Fibroblast of the aortic adventitia (primary cell): Measurements from ENCODE around the gene CDK1. TPM values are rescaled to one million over a fixed set of nuclear protein-coding genes. Genes with fewer than 3 reads are reported as not detected.

ENCODE experiments used
- DNase-seq: peaks from one replicate; pipeline ENCODE4 v3.0.0-alpha.2; 2010; ENCODE audit warnings: low read depth
- H3K4me3 ChIP-seq: 2 replicates; pipeline ENCODE4 v1.5.1; 2011; ENCODE audit warnings: low read depth, mild to moderate bottlenecking, control low read depth, low read length, moderate library complexity
- CTCF ChIP-seq: IDR thresholded peaks from 2 replicates; pipeline ENCODE4 v1.5.1; 2011; ENCODE audit warnings: mild to moderate bottlenecking, low read length, control low read depth, inconsistent platforms; ENCODE audit not compliant: insufficient read depth
- total RNA-seq: library from RNA; depleted of rRNA; stranded (reverse); fragments of >200 nt; gene quantifications from 2 replicates; pipeline ENCODE4 v1.2.3, GENCODE V29; 2012; ENCODE audit warnings: low replicate concordance

Gene CDK1
- total RNA-seq, 1 donor = 82.9 TPM

DNA sequence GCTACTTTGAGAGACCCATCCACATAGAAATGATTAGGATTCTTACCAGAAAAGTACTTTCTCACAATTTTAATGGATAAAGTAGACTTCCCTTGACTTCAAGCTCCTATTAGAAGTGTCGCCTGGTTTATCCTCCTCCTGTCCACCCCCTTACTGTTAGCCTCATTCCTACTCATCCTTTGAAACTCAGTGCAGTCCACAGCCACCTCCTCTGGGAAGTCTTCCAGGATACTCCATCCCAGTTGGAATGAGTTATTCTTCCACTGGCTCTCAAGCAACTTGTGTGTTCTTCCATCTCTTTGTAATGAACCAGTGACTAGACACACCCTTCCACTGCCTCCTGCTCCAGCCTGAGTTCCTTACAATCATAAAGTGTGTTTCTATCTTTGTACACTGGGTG is 25.1 kb upstream of the CDK1 start:
- no peak for TF ChIP-seq CTCF

GRCh38 chr10:60753817-60754216 is 24.5 kb upstream of the CDK1 start:
- no peak overlapping the region for H3K4me3 ChIP-seq
- DNase-seq = no peak
- TF ChIP-seq CTCF = no peak

More for the DNA sequence above, 25.1 kb upstream of the CDK1 start:
- DNase-seq = no peak
- H3K4me3 ChIP-seq = no peak overlapping the region

- no peak overlapping the region for H3K4me3 ChIP-seq
- no peak for DNase-seq
- no peak for TF ChIP-seq CTCF
These were observed 20.8 kb upstream of the CDK1 start for GRCh38 chr10:60757420-60757895.

DNA sequence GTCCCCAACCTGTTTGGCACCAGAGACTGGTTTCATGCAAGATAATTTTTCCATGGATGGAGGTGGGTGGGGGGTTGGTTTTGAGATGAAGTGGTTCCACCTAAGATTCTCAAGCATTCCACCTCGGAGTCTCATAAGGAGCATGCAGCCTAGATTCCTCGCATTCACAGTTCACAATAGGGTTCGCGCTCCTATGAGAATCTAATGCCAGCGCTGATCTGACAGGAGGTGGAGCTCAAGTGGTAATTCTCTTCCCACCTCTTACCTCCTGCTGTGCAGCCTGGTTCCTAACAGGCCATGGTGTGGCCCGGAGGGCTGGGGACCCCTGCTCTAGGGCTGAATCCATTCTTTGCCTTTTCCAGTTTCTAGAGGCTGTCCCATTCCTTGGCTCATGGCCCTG is 19.1 kb upstream of the CDK1 start:
- TF ChIP-seq CTCF = no peak
- H3K4me3 ChIP-seq = no peak overlapping the region
- no peak for DNase-seq

DNA sequence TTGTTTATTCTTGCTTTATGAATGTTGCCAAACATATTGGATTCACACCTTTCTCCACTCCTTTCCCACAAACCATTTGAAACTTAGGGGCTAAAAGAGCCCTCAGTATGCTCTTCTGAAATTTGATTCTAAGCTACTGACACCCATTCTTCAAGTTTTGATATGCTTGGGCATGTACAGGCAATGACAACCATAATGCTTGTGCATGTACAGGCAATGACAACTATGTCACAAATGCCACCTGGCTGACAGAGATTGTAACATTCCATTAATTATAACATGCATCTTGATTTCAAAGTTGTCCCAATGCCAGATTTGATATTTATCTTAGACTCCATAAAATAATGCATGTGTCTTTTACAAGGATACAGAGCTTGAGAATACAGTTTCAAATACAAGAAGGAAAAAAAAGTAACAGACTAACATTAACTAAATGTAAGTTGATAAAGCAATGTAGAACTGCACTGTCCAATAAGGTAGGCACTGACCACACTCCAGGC is 17.5 kb upstream of the CDK1 start:
- H3K4me3 ChIP-seq = no peak overlapping the region
- no peak for DNase-seq
- no peak for TF ChIP-seq CTCF

- no peak overlapping the region for H3K4me3 ChIP-seq
- TF ChIP-seq CTCF = no peak
- DNase-seq = no peak
These were observed 15.7 kb upstream of the CDK1 start for GRCh38 chr10:60762554-60762953.

- no peak for TF ChIP-seq CTCF
These were observed 10.9 kb upstream of the CDK1 start for GRCh38 chr10:60767424-60767823.

More at GRCh38 chr10:60767424-60767823, 10.9 kb upstream of the CDK1 start:
- no peak for DNase-seq
- no peak overlapping the region for H3K4me3 ChIP-seq
